ENCODE data around the gene MEI1. TPM values are rescaled to one million over a fixed set of nuclear protein-coding genes. Genes with fewer than 3 reads are reported as not detected.

MEI1 gene
- total RNA-seq, 4 donors from 2014 or later: 0.70 to 1.9 TPM; not detected in 2

DNA sequence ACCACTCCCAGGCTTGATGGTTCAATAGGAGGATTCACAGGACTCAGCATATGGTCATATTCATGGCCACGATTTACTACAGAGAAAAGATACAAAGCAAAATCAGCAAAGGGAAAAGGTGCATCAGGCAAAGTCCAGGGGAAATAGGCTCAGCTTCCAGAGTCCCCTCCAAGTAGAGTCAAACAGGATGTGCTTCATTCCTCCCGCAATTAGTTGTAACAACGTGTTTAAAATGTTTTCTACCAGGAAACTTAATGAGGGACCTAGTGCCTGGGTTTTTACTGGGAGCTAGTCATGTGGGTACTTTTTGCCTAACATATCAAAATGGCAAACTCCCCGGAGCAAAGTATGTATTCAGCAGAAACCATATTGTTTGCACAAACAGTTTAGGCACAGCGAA, 118.7 kb downstream of the MEI1 start:
- H3K27me3 ChIP-seq: no peaks in the 10 kb centered on the region
- TF ChIP-seq POLR2A (IDR thresholded peaks at IDR 0.05) (no peak), CTCF (IDR thresholded peaks at IDR 0.05) (no peak)
- intact Hi-C loops (cut with DNase I; ENCODE audit: low total_unique reads): no loop called here
- H3K4me1 ChIP-seq: no peaks in the 10 kb centered on the region
- H3K9me3 ChIP-seq: no peaks in the 10 kb centered on the region
- H3K27ac ChIP-seq: no peak overlapping the region
- no peaks in the 10 kb centered on the region for H3K36me3 ChIP-seq
- no peak overlapping the region for H3K4me3 ChIP-seq
- DNase-seq: no peak

DNA sequence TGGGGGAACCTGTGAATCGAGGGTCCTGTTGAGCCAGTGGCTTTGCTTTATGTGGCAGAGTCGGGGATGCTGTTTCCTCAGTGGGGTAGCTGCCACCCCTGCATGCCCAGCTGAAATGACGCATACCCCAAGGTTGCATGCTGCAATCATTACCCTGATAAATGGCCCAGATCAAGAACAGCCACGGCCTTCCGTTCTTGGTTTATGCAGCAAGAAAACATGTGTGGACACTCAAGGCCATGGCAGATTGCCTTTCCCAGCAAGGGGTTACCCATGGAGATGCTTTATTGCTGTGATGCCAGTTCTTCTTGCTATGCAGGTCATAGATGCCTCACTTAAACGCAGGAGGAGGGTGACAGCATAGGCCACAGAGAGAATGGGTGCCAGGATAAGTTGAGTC, 119.3 kb downstream of the MEI1 start:
- no peaks in the 10 kb centered on the region for H3K4me1 ChIP-seq
- no peak overlapping the region for H3K27ac ChIP-seq
- no peak overlapping the region for H3K4me3 ChIP-seq
- no peak for DNase-seq
- no peaks in the 10 kb centered on the region for H3K9me3 ChIP-seq
- no peaks in the 10 kb centered on the region for H3K27me3 ChIP-seq
- TF ChIP-seq CTCF (IDR thresholded peaks at IDR 0.05) (no peak), POLR2A (IDR thresholded peaks at IDR 0.05) (no peak)
- intact Hi-C loops (cut with DNase I; ENCODE audit: low total_unique reads): no loop called here
- no peaks in the 10 kb centered on the region for H3K36me3 ChIP-seq

DNA sequence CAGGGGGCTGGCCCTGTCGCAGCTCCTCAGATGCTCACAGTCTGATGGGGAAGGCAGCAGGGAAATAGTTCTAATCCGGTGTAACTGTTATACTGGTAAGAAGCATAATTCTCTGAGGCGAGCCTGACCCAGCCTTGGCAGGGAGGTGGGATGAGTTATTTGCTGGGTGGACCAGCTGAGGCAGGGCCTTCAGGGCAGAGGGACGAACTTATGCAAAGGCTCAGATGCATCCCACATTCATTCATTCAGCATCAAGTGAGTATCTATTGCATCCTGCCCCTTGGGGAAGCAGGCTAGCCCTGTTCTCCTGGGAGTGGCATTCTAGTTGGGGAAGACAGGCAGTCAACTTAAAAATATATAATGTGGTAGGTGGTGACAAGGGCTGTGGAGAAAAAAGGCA, 120.0 kb downstream of the MEI1 start:
- H3K27me3 ChIP-seq: no peaks in the 10 kb centered on the region
- no peak overlapping the region for H3K4me3 ChIP-seq
- H3K36me3 ChIP-seq: no peaks in the 10 kb centered on the region
- TF ChIP-seq POLR2A (IDR thresholded peaks at IDR 0.05) (no peak), CTCF (IDR thresholded peaks at IDR 0.05) (no peak)
- intact Hi-C loops (cut with DNase I; ENCODE audit: low total_unique reads): no loop called here
- H3K4me1 ChIP-seq: no peaks in the 10 kb centered on the region
- no peak overlapping the region for H3K27ac ChIP-seq
- no peaks in the 10 kb centered on the region for H3K9me3 ChIP-seq
- DNase-seq: no peak

DNA sequence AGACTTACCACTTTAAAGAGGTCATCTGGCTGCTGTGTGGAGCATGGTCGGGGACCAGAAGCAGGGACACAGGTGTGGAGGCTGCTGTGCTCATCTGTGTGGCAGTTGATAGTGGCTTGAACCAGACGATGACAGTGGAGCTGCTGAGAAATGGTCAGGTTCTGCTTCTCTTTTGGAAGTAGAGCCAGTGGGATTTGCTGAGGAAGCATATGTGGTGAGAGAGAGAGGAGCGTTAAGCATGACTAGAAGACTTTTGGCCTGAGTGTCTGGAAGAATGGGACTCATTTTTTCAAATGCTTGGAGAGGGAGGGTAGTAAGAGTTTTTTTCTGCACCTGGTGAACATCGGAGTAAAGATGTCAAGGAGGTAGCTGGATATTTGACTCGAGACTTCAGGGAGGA, 121.1 kb downstream of the MEI1 start:
- no peaks in the 10 kb centered on the region for H3K36me3 ChIP-seq
- no peak for TF ChIP-seq POLR2A (IDR thresholded peaks at IDR 0.05)
- TF ChIP-seq CTCF (IDR thresholded peaks at IDR 0.05): no peak
- H3K9me3 ChIP-seq: no peaks in the 10 kb centered on the region
- no peaks in the 10 kb centered on the region for H3K4me1 ChIP-seq
- no peak for DNase-seq
- no peak overlapping the region for H3K4me3 ChIP-seq
- no peaks in the 10 kb centered on the region for H3K27me3 ChIP-seq
- H3K27ac ChIP-seq: no peak overlapping the region
- intact Hi-C loops (cut with DNase I; ENCODE audit: low total_unique reads): loop anchor here (10.0 kb wide), 1 partner anchor 124 kb away; the partner anchor contains the start of gene CENPM

- no peak for TF ChIP-seq POLR2A (IDR thresholded peaks at IDR 0.05)
- TF ChIP-seq CTCF (IDR thresholded peaks at IDR 0.05): no peak
- H3K4me1 ChIP-seq: no peaks in the 10 kb centered on the region
- DNase-seq: no peak
- intact Hi-C loops (cut with DNase I; ENCODE audit: low total_unique reads): loop anchor here (10.0 kb wide), 1 partner anchor 123 kb away; the partner anchor contains the start of gene CENPM
- H3K4me3 ChIP-seq: no peak overlapping the region
- no peaks in the 10 kb centered on the region for H3K36me3 ChIP-seq
- no peaks in the 10 kb centered on the region for H3K9me3 ChIP-seq
- no peak overlapping the region for H3K27ac ChIP-seq
- no peaks in the 10 kb centered on the region for H3K27me3 ChIP-seq
These were observed 122.4 kb downstream of the MEI1 start for GRCh38 chr22:41821471-41822316.
